HL-60 (cell line): ENCODE data around the gene UQCRC2.

Experiments used
- GABPA ChIP-seq: IDR thresholded peaks from 2 replicates; pipeline ENCODE4 v1.6.1; 2012; ENCODE audit warnings: low read depth
- POLR2AphosphoS5 ChIP-seq: IDR thresholded peaks from 2 replicates; pipeline ENCODE4 v1.6.1; 2012; ENCODE audit warnings: low read depth
- TF ChIP-seq, protein P1 (sequence below): IDR thresholded peaks from one replicate; pipeline ENCODE4 v1.5.1; 2011; ENCODE audit warnings: low read length, control low read depth, inconsistent platforms; ENCODE audit not compliant: insufficient read depth
- TF ChIP-seq, protein P2 (sequence below): IDR thresholded peaks from 2 replicates; pipeline ENCODE4 v1.6.1; 2012; ENCODE audit warnings: low read depth; ENCODE audit not compliant: insufficient replicate concordance

DNA sequence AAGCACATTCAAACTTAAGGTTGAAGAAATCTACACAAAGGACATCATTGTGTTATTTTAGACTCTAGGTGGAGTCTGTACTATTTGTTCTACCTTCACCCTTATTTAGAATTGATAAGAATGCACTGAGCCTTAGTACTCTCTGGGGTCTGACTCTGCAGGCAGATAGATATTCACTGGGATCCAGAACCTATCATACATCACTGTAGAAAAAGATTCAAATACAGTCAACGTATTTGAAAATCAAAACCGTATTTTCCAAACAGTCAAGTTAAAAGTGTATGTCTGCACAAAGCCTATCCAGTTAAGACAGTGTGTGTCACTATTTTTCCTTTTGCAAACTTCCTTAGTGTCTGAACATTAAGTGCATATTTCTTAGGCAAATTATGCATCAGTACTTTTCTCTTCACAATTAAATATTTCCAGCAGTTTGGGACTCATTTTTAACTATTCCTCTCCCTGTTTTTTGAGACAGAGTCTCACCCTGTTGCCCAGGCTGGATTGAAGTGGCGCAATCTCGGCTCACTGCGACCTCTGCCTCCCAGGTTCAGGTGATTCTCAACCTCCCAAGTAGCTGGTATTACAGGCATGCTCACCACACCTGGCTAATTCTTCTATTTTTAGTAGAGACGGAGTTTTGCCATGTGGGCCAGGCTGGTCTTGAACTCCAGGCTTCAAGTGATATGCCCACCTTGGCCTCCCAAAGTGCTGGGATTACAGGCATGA lies 77.1 kb downstream of the UQCRC2 start:
- TF ChIP-seq, protein P1, sequence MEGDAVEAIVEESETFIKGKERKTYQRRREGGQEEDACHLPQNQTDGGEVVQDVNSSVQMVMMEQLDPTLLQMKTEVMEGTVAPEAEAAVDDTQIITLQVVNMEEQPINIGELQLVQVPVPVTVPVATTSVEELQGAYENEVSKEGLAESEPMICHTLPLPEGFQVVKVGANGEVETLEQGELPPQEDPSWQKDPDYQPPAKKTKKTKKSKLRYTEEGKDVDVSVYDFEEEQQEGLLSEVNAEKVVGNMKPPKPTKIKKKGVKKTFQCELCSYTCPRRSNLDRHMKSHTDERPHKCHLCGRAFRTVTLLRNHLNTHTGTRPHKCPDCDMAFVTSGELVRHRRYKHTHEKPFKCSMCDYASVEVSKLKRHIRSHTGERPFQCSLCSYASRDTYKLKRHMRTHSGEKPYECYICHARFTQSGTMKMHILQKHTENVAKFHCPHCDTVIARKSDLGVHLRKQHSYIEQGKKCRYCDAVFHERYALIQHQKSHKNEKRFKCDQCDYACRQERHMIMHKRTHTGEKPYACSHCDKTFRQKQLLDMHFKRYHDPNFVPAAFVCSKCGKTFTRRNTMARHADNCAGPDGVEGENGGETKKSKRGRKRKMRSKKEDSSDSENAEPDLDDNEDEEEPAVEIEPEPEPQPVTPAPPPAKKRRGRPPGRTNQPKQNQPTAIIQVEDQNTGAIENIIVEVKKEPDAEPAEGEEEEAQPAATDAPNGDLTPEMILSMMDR, result no peak
- TF ChIP-seq POLR2AphosphoS5 (no peak), GABPA (no peak)
- TF ChIP-seq, protein P2, sequence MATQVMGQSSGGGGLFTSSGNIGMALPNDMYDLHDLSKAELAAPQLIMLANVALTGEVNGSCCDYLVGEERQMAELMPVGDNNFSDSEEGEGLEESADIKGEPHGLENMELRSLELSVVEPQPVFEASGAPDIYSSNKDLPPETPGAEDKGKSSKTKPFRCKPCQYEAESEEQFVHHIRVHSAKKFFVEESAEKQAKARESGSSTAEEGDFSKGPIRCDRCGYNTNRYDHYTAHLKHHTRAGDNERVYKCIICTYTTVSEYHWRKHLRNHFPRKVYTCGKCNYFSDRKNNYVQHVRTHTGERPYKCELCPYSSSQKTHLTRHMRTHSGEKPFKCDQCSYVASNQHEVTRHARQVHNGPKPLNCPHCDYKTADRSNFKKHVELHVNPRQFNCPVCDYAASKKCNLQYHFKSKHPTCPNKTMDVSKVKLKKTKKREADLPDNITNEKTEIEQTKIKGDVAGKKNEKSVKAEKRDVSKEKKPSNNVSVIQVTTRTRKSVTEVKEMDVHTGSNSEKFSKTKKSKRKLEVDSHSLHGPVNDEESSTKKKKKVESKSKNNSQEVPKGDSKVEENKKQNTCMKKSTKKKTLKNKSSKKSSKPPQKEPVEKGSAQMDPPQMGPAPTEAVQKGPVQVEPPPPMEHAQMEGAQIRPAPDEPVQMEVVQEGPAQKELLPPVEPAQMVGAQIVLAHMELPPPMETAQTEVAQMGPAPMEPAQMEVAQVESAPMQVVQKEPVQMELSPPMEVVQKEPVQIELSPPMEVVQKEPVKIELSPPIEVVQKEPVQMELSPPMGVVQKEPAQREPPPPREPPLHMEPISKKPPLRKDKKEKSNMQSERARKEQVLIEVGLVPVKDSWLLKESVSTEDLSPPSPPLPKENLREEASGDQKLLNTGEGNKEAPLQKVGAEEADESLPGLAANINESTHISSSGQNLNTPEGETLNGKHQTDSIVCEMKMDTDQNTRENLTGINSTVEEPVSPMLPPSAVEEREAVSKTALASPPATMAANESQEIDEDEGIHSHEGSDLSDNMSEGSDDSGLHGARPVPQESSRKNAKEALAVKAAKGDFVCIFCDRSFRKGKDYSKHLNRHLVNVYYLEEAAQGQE, result no peak
